Activated CD8-positive, alpha-beta memory T cell treated with anti-CD3 and anti-CD28 coated beads for 4 hours (primary cell): ENCODE data around the gene ZC3H18.

ENCODE experiments used
- DNase-seq, 2 donors: peaks; one replicate each; pipeline ENCODE4 v3.0.0-alpha.2; 2020; ENCODE audit warnings: low read depth in 2 of 2

Gene ZC3H18

DNA sequence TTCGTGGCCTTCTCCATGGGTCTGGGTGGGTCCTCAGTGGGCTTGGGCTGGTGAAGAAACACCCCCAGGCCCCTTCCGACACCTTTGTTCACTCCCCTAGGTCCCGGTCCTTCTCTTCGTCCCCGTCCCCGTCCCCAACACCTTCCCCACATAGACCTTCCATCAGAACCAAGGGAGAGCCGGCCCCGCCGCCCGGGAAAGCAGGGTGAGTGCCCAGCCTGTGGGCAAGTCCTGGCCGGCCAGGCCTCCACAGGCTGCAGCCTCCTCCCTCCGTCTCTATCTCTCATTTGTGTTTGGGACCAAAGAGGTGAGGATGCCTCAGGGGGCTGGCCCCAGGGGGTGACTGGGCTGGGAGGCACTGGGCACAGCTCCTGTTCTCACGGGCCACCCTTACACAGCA is 53.7 kb downstream of the ZC3H18 start:
- no peak for DNase-seq

DNA sequence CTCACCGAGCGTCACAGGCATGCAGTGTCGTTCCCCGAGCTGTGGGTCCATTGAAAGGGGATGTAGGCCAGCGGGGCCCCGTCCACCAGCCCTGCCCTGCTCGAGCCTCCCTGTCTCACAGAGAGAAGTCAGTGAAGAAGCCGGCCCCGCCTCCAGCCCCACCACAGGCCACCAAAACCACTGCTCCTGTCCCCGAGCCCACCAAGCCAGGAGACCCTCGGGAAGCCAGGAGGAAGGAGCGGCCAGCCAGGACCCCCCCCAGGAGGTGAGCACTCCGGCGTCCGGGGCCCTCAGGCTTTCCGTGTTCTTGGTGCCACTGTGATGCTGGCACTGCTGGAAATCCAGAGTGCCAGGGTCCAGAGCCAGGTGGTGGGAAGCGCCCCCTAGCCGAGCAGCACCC is 54.3 kb downstream of the ZC3H18 start:
- DNase-seq, result no peak

- DNase-seq, result no peak
These were observed 54.9 kb downstream of the ZC3H18 start for GRCh38 chr16:88624977-88625576.

DNA sequence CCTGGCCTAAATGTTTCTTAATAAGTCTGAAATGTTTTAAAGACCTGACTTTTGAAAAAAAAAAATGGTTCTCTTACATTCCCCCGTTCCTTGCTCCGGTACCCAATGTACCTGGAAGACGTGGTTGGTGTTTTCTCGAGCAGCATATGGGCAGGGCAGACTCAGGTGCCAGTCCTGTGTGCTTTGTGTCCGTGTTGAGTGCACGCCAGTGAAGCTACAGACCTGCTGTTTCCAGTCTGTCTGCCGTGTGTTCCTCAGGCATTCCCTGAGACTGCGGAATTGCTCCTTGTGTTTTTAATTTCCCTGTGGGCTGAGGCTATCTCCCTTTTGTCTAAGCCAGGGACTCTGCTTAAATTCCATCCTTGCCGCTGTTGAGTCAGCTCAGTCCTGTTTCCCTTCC is 56.4 kb downstream of the ZC3H18 start:
- no peak for DNase-seq

DNA sequence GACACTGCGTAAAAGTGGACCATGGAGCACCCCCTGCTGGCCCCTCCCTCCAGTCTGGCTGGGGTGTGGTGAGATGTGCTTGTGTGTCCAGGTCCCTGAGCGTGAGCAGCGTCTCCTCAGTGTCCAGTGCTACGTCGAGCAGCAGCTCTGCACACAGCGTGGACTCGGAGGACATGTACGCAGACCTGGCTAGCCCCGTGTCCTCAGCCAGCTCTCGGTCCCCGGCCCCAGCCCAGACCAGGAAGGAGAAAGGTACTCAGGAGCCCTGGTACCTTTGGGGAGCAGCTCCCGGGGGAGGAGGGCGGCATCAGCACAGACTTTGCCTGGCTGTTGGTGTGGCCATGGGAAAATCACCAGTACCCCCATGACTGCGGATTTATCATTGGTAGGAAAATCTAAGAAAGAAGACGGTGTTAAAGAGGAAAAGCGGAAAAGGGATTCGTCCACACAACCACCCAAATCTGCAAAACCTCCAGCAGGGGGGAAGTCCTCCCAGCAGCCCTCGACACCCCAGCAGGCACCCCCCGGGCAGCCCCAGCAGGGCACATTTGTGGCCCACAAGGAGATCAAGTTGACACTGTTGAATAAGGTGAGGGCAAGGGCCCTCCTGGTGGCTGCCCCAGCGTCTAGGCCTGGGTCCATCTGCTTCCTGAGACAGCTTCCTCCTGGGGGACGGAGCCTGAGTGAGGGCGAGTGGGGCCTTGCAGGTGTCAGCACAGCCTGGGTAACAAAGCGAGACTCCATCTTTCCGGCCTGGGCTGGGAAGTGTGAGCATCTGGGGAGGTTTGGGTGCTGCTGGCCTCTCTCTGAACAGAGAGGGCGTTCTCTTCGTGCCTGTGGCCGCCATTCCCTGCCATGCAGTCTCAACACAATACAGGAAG is 57.6 kb downstream of the ZC3H18 start:
- no peak for DNase-seq

DNA sequence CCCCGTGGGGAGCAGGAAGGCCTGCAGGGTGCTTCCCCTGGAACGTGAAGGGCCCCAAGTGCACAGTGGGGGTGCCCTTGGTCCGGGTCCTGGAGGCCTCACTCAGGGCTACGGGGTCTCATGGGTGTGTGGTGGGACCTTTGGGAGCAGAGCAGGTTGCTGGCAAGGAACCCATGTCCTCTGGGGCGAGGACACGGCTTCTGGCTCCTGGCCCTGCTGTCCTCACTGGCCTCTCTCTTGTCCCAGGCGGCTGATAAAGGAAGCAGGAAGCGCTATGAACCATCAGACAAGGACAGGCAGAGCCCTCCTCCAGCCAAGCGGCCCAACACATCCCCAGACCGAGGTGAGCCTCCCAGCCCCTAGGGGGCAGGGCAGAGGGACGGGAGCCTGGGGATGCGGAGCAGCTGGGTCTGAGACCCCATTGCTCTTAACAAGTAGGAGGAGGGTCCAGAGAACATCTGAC is 58.3 kb downstream of the ZC3H18 start:
- DNase-seq, result no peak

GRCh38 chr16:88629835-88630234 is 59.6 kb downstream of the ZC3H18 start:
- DNase-seq, result no peak

DNA sequence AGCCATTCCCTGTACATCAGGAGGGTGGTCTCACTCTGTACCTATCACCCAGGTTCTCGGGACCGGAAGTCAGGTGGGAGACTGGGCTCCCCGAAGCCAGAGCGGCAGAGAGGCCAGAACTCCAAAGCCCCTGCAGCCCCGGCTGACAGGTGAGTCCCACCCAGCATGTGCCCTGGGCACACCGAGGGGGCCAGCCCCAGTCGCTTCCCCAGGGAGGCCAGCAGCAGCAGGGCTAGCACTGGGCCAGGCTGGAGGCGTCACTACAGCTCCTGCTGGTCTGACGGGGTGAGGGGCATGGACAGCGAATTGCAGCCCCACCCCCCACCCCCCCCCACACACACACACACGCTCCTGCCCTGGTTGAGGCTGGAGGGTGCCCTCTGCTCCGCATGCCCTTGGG is 60.2 kb downstream of the ZC3H18 start:
- DNase-seq, result no peak

- no peak for DNase-seq
These were observed 60.7 kb downstream of the ZC3H18 start for GRCh38 chr16:88630941-88631340.

DNA sequence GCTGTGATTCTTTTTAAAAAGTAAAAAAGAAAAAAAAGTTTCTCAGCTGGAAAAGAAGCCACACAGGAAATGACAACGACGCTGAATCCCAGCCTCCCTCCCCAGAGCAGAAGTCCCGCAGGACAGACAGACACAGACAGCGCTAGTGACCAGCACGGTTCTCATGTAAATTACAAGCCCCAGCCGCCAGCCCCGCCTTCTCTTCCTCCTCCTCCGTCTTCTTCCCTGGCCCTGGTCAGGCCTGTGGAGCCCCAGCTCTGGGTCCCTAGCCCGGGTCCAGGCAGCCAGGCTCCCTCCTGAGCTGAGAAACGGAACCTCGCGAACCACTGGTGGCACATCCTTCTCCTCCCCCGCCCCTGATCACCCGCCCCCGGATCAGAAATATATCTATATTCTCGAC is 61.2 kb downstream of the ZC3H18 start:
- no peak for DNase-seq

- no peak for DNase-seq
These were observed 61.9 kb downstream of the ZC3H18 start for GRCh38 chr16:88631920-88632586.

GRCh38 chr16:88632587-88632930 is 62.4 kb downstream of the ZC3H18 start:
- DNase-seq, result no peak

GRCh38 chr16:88633684-88634140 is 63.5 kb downstream of the ZC3H18 start:
- peak; percentile 42 to 55 for DNase-seq

DNA sequence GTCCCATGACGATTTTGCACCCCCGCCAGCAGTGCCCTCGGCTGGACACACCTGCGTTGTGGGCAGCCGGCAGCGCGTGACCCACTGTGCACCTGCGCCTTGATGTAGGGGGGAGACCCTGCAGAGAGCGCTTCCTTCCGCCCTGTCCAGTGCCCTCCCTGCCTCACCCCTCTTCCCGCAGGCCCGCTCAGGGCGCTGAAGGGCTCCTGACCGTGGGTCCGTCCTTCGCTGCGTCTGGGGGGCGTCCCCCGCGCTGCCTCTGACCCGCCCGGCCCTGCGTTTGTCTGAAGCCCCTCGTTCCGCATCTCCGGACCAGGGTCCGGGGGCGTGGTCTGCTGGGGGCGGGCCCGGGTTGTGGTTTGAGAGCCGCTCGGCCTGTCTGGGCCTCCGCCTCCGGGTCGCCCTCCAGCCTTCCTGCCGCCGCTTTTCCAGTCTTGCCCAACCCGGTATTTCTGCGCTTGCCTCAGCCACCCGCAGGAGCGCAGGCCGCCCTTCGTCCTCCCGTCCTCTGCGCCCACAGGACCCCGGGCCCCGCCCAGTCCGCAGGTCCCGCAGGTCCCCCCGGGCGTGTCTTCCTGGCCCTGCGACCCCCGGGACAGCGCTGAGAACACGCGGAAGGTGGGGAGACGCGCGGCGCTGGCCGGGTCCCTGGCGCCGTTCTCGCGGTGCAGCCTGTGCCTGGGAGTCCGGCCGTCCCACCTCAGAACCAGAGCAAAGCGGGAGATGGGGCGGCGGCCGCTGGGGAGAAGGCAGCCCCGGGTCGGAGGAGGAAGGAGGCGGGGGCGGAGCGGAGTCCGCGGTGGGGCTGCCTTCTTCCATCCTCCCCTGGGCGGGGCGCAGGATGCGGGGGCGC is 64.2 kb downstream of the ZC3H18 start:
- peak in 1 of 2 donors; percentile 43 for DNase-seq

DNA sequence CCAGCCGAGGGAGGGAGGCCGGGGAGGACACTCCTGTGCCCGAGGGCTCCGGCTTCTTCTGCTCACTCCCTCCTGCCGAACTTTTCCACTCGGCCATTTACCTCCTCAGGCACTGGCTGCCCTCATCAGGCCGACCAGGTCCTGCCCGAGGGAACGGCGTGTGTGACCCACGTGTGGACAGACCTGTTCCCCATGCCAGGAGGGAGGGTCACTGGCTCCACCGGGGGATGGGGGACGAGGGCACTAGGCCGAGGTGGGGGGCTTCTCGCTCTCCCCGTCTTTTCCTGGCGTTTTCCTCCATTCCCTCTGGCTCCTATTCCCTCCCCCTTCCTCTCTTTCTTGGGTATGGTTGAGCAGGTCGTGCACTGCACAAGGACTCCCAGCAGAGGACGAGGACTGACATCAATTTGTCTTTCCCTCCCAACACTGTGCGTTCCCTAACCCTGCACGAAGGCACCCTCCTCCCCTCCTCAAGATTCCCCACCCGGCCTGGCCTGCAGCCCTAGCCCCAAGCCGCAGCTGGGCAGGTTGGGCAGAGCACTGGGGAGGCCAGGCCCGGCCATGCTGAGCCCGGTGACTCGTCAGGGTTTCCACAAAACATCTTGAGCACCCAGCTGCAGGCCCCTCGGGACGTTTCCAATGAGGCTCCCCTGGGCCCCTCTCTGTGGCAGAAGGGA is 64.9 kb downstream of the ZC3H18 start:
- no peak for DNase-seq

GRCh38 chr16:88635671-88636319 is 65.6 kb downstream of the ZC3H18 start:
- no peak for DNase-seq

DNA sequence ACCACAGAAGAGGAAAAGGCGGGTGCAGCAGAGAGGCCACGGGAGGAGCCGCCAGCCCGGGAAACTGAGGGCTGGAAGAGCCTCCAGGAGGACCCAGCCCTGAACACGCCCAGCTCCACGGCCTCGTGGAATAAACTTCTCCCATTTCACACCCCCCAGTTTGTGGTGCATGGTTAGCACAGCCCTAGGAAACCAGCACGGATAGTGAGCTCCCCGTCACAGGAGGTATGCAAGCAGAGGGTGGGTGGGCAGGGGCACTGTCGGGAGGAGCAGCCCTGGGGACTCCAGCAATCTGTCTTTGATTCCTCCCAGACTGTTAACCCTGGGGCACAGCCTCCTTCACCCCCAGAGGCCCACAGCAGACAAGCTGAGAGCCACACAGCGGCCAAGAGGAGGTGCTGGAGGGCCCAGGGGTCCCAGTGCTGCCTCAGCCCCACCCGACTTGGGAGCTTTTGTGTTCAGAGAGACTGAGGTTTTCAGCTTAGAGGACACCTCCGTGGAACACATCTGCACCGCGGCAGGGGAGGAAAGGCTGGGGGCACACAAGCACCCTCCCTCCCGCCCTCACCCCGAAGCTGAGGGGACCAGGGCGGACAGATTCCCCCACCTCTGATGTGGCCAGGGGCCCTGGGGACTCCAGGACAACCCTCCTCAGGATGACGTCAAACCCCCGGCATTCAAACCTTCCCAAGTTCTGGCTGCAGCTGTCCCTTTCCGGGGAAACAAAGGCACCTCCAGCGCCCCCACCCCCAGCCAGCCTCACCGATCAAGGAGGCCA is 66.5 kb downstream of the ZC3H18 start:
- no peak for DNase-seq

DNA sequence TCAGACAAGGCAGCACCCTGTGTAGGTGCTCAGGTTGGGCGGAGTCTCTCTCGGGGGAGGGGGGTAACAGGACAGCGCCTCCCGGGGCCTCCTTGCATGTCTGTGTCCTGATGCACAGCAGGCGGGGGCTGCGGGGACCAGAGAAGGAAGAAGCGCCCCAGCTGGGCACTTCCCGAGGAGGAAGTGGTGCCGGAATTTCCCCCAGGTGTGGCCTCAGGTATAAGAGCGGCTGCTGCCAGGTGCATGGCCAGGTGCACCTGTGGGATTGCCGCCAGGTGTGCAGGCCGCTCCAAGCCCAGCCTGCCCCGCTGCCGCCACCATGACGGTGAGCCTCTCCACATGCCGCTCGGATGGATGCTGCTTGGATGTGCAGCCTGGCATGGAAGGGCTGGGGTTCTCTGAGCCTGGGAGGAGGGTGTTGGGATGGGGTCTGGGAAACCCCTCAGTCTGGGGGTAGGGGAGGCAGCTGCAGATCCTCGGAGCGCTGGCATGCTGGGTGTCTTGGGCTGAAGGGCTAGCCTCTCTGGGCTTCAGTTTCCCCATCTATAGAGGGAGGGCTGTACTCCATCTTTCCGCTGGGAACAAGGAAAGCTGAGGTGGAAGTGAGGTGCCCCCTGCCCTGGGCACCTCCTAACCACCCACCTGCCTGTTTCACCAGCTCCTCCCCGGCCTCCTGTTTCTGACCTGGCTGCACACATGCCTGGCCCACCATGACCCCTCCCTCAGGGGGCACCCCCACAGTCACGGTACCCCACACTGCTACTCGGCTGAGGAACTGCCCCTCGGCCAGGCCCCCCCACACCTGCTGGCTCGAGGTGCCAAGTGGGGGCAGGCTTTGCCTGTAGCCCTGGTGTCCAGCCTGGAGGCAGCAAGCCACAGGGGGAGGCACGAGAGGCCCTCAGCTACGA is 68.4 kb downstream of the ZC3H18 start, which contains the start of gene IL17C:
IL17C (plus strand) TSS at position 250 of the 908 bp plus-strand sequence; CDS start at position 320, 70 bp downstream.
- DNase-seq, result no peak
